Subcutaneous abdominal adipose tissue (tissue), 5 donors: ENCODE measurements around the gene FBXL19.
A peak's percentile ranks its signal among the peaks of the same experiment; 100 is the strongest.

Experiments used
- H3K27ac ChIP-seq: one replicate; pipeline ENCODE4 v1.7.0; 2013; ENCODE audit warnings: low read depth, mild to moderate bottlenecking, inconsistent platforms, low read length, moderate library complexity
- H3K27me3 ChIP-seq, 5 donors: one replicate each; pipeline ENCODE4 v1.7.0; 2013; ENCODE audit warnings: low read length in 5 of 5, inconsistent platforms in 1 of 5; ENCODE audit not compliant: control insufficient read depth in 5 of 5, insufficient read depth in 4 of 5
- H3K36me3 ChIP-seq, 5 donors: one replicate each; pipeline ENCODE4 v1.7.0; 2013; ENCODE audit warnings: low read length in 5 of 5; ENCODE audit not compliant: control insufficient read depth in 5 of 5, insufficient read depth in 5 of 5
- H3K4me1 ChIP-seq, 5 donors: one replicate each; pipeline ENCODE4 v1.7.0; 2013; ENCODE audit warnings: low read length in 5 of 5, mild to moderate bottlenecking in 3 of 5, moderate library complexity in 1 of 5; ENCODE audit not compliant: control insufficient read depth in 5 of 5, insufficient read depth in 5 of 5
- H3K4me3 ChIP-seq, 5 donors: one replicate each; pipeline ENCODE4 v1.7.0; 2013; ENCODE audit warnings: low read length in 5 of 5, low read depth in 1 of 5
- H3K9ac ChIP-seq, 5 donors: one replicate each; pipeline ENCODE4 v1.7.0; 2013; ENCODE audit warnings: low read length in 5 of 5, mild to moderate bottlenecking in 4 of 5, moderate library complexity in 3 of 5
- H3K9me3 ChIP-seq, 5 donors: one replicate each; pipeline ENCODE4 v1.7.0; 2013; ENCODE audit warnings: low read length in 5 of 5; ENCODE audit not compliant: control insufficient read depth in 5 of 5
- donor health status: healthy.
- donor health status: healthy.
- donor health status: healthy.
- donor health status: healthy.
- donor health status: healthy.

Gene FBXL19

DNA sequence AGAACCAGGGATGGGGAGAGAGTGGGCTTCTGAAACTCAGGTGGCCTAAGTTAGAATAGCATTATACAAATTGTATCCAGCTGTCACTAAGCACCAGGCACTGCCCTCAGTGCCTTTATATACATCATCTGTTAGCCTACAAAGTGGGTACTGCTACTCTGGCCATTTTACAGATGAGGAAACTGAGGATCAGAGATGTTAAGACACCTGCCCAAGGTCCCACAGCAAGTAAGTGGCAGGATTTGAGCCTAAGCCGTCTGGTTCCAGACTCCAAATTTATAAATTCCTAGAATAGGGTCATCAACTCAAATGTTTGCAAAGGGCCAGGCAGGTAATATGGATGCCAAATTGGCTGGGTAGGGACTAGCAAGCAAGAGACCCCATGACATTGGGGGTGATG is 27.8 kb downstream of the FBXL19 start:
- Histone ChIP-seq H3K4me3 (no peak overlapping the region), H3K27me3 (no peaks in the 10 kb centered on the region), H3K9ac (no peak overlapping the region), H3K27ac (peak overlapping the region; percentile 30), H3K9me3 (no peaks in the 10 kb centered on the region), H3K36me3 (peaks cover 0 to 18% (median 8%) of the 10 kb centered on the region in 5 donors), H3K4me1 (peaks cover 8 to 56% (median 46%) of the 10 kb centered on the region in 5 donors)

DNA sequence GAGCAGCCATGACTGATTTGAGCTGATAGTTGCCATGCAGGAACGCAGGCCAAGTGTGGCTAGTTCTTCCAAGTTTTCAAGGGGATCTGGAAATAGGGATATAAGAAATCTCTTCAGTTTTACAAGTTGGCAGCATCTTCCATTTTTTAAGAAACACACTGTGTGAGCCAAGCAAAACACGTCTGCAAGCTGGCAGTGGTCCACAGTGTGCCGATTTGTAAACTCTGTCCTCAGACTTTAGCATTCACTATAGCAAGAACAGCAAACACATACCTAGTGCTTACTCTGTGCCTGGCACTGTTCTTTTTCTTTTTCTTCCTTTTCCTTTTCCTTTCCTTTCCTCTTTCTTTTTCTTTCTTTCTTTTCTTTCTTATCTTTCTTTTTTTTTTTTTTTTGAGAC is 28.4 kb downstream of the FBXL19 start:
- H3K27ac ChIP-seq, result peak overlapping the region; percentile 30
- H3K9me3 ChIP-seq, result no peaks in the 10 kb centered on the region
- peaks cover 0 to 14% (median 4%) of the 10 kb centered on the region in 5 donors for H3K36me3 ChIP-seq
- no peak overlapping the region for H3K9ac ChIP-seq
- H3K27me3 ChIP-seq, result no peaks in the 10 kb centered on the region
- H3K4me1 ChIP-seq, result peaks cover 8 to 61% (median 48%) of the 10 kb centered on the region in 5 donors
- no peak overlapping the region for H3K4me3 ChIP-seq

DNA sequence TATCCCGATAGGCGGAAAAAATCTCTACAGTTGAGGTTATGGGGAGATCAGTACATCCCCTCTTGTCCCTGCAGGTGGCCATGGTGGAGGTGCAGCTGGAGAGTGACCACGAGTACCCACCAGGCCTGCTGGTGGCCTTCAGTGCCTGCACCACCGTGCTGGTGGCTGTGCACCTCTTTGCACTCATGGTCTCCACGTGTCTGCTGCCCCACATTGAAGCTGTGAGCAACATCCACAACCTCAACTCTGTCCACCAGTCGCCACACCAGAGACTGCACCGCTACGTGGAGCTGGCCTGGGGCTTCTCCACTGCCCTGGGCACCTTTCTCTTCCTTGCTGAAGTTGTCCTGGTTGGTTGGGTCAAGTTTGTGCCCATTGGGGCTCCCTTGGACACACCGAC is 29.7 kb downstream of the FBXL19 start:
- Histone ChIP-seq H3K4me1 (peaks cover 7 to 65% (median 52%) of the 10 kb centered on the region in 5 donors), H3K4me3 (no peak overlapping the region), H3K27ac (no peak overlapping the region), H3K36me3 (peaks cover 0 to 8% (median 0%) of the 10 kb centered on the region in 5 donors), H3K9ac (no peak overlapping the region), H3K9me3 (no peaks in the 10 kb centered on the region), H3K27me3 (no peaks in the 10 kb centered on the region)

DNA sequence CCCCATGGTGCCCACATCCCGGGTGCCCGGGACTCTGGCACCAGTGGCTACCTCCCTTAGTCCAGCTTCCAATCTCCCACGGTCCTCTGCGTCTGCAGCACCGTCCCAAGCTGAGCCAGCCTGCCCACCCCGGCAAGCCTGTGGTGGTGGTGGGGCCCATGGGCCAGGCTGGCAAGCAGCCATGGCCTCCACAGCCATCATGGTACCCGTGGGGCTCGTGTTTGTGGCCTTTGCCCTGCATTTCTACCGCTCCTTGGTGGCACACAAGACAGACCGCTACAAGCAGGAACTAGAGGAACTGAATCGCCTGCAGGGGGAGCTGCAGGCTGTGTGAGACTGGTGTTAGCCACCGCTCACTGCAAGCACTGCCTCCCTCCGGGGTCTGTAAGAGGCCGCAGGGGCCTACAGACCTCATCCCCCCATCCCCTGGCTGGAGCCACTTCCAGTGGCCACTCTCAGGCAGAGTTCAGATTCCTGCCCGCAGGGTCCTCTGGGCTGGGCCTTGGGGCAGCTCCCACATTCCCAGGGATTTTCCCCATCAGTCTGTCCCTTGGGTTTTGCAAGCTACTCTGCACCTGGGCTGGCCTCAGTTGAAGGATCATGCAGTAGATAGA is 30.2 kb downstream of the FBXL19 start:
- no peak overlapping the region for H3K4me3 ChIP-seq
- peaks cover 0 to 8% (median 0%) of the 10 kb centered on the region in 5 donors for H3K36me3 ChIP-seq
- no peaks in the 10 kb centered on the region for H3K9me3 ChIP-seq
- H3K4me1 ChIP-seq, result peaks cover 7 to 64% (median 53%) of the 10 kb centered on the region in 5 donors
- H3K9ac ChIP-seq, result no peak overlapping the region
- no peaks in the 10 kb centered on the region for H3K27me3 ChIP-seq
- no peak overlapping the region for H3K27ac ChIP-seq

DNA sequence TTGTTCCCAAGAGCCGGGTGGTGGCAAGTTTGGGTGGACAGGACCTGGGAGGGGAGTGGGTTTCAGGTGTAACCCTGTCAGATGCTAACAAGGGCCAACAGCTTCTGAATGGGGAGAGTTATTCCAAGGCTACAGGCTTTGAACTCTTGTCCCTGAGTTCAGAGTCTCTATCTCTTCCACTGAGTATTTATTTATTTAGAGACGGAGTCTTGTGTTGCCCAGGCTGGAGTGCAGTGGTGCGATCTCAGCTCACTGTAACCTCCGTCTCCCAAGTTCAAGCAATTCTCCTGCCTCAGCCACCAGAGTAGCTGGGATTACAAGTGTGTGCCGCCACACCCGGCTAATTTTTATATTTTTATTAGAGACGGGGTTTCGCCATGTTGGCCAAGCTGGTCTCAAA is 31.6 kb downstream of the FBXL19 start:
- H3K27ac ChIP-seq, result no peak overlapping the region
- H3K9me3 ChIP-seq, result no peaks in the 10 kb centered on the region
- peaks cover 0 to 17% (median 9%) of the 10 kb centered on the region in 5 donors for H3K36me3 ChIP-seq
- no peaks in the 10 kb centered on the region for H3K27me3 ChIP-seq
- H3K4me1 ChIP-seq, result peaks cover 8 to 60% (median 53%) of the 10 kb centered on the region in 5 donors
- H3K9ac ChIP-seq, result no peak overlapping the region
- H3K4me3 ChIP-seq, result no peak overlapping the region

DNA sequence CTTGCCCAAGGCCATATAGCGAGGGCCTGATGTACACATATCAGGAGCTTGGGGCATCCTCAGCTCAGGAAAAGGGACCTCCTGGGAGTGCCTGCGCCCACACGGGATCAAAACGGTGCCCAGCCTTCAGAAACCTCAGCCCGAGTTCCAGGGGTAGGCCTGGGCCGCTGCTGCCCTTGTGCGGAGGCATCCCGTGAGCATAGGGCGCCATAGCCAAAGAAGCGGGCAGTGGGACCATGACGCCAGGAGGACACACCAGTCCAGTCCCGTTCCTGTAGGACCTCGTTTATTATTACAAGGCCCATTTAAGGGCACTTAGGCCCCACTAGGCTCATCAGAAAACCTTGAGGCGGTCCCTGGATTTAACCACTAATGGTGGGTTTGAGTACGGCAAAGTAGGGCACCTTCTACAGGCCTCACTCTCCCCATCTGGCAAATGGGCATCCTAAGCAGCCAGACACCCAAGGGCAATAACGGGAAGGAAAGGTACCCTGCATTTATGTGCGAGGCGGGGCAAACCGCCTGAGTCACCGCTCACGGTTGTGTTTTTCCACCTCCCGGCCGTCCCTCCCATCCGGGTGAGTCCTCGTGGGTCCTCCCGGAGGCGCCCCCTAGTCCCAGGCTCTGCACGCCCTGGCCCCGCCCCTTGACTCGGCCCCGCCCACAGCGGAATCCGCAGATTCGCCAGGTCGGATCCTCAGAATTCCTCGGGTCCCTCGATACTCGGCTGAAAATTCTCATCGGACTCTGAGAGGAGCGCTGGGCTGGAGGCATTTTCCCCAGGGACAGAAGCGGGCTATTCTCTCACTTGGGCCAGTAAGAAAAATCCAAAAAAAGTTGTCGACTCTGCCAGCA is 33.5 kb downstream of the FBXL19 start:
- Histone ChIP-seq H3K27ac (peak overlapping the region; percentile 92), H3K36me3 (peaks cover 0 to 36% (median 26%) of the 10 kb centered on the region in 5 donors), H3K27me3 (no peaks in the 10 kb centered on the region), H3K4me3 (peak overlapping the region; percentile 80 to 92 (median 85)), H3K4me1 (peaks cover 7 to 41% (median 35%) of the 10 kb centered on the region in 5 donors), H3K9ac (peak overlapping the region; percentile 35 to 97 (median 93)), H3K9me3 (no peaks in the 10 kb centered on the region)

DNA sequence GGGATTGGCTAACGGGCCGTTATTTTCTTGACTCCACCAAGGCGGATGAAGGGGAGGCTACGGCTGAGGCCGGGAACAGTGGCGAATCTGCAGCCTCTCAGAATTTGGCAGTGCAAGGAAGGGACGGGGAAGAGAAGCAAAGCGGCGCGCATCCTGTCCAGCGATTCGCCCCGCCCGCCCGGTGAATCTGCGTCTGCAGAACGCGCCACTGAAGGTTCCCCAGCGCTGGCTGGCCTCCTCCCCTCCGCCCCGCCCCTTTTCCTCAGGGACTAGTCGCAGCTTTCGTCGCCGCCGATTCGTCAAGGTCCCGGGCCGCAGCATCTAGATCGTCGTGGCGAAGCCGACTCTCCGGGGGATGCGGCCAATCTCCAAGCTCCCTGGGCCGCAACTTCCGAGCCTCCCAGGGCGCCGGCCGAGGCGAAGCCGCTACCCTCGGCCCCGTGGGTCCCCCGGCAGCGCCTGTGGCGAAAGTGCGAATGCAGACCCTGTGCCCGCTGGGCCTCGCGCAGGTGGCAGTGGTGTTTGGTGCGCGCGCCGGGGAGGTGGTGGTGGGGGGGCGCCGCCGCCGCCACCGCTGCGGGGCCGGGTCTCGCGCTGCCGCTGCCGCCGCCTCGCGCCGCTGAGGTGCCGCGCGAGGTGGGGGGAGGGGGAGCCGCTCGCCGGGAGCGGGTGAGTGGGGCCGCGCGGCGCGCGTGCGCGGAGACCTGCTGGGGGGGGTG is 34.2 kb downstream of the FBXL19 start, which contains the start of gene SETD1A:
SETD1A (plus strand) TSS at position 299 of the 719 bp plus-strand sequence. CDS start 978 bp downstream, outside the sequence.
- Histone ChIP-seq H3K9ac (peak within 1 kb of the TSS; percentile 77 to 97 (median 93)), H3K36me3 (peaks cover 0 to 43% (median 34%) of the 10 kb centered on the region in 5 donors), H3K27ac (peak within 1 kb of the TSS; percentile 92), H3K9me3 (no peaks in the 10 kb centered on the region), H3K27me3 (no peaks in the 10 kb centered on the region), H3K4me3 (peak within 1 kb of the TSS; percentile 80 to 92 (median 85)), H3K4me1 (peaks cover 7 to 37% (median 33%) of the 10 kb centered on the region in 5 donors)

DNA sequence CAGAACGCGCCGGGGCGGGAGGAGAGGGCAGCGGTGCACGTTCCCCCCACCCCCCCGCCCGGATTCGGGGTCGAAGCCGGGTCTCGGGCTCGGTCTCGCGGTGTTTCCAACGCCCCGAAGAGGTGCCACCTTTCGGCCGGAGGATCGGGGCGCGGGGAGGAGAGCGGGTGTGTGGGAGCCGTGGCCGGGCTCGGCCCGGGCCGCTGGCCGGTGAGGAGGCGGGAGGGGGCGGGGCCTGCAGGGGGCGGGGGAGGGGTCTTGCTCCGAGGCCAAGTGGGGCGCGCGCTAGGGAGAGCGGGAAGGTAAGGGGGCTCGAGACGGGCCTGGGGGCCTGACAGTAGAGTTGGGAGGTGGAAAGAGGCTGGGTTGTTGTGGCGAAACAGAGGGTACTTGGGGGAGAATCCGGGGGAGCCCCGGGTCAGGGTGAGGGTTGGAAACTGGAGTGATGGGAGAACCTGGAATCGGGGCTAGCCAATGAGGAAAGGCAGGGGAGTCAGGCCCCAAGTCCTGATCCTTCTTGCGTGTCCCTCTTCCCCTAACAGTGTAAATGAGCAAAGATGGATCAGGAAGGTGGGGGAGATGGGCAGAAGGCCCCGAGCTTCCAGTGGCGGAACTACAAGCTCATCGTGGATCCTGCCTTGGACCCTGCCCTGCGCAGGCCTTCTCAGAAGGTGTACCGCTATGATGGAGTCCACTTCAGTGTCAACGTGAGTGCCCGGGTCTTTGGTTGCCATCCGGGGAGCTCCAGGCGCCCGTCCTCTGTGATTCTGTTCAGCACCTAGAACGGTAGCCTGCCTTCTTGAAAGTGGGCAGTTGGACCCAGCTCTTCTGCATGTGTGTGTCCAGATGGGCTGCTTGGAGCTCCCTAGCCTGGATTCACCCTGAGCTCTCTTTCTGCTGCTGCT is 35.1 kb downstream of the FBXL19 start:
- no peak overlapping the region for H3K27ac ChIP-seq
- peaks cover 5 to 46% (median 42%) of the 10 kb centered on the region in 5 donors for H3K36me3 ChIP-seq
- peaks cover 7 to 31% (median 29%) of the 10 kb centered on the region in 5 donors for H3K4me1 ChIP-seq
- no peaks in the 10 kb centered on the region for H3K9me3 ChIP-seq
- peak overlapping the region; percentile 77 to 97 (median 84) for H3K9ac ChIP-seq
- peak overlapping the region; percentile 80 to 90 (median 83) for H3K4me3 ChIP-seq
- no peaks in the 10 kb centered on the region for H3K27me3 ChIP-seq

DNA sequence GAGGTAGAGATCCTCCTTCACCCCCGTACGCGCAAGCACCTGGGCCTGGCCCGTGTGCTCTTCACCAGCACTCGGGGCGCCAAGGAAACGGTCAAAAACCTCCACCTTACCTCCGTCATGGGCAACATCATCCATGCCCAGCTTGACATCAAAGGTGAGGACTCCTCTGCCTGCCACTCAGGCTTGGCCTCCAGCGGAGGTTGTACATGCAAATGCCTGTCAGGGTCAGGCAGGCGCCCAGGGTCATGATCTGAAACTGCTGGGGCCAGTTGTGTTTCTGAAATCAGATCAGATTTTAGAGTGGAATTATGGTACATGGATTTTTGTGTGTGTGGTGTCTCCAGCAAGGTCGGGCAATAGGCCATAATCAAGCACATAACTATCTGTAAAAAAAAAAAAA is 38.0 kb downstream of the FBXL19 start:
- peaks cover 4 to 22% (median 18%) of the 10 kb centered on the region in 5 donors for H3K4me1 ChIP-seq
- H3K4me3 ChIP-seq, result no peak overlapping the region
- peaks cover 5 to 72% (median 68%) of the 10 kb centered on the region in 5 donors for H3K36me3 ChIP-seq
- no peaks in the 10 kb centered on the region for H3K9me3 ChIP-seq
- no peak overlapping the region for H3K27ac ChIP-seq
- no peaks in the 10 kb centered on the region for H3K27me3 ChIP-seq
- H3K9ac ChIP-seq, result no peak overlapping the region
